D721Med (cell line): ENCODE measurements around the gene TYMP.

Source experiments
- DNase-seq: peaks from one replicate; pipeline ENCODE4 v3.0.0; 2011; ENCODE audit warnings: low spot score; ENCODE audit not compliant: insufficient read length
- FAIRE-seq: peaks from 2 replicates; lab custom pipeline; 2011; peaks lifted over from hg19 to GRCh38; lab: Jason Lieb, UNC
- TF ChIP-seq, protein P1 (sequence below): IDR thresholded peaks from 2 replicates; pipeline ENCODE4 v1.5.1; 2012; ENCODE audit warnings: mild to moderate bottlenecking, control low read depth; ENCODE audit not compliant: insufficient read depth; ENCODE audit errors: missing control alignments

The TYMP gene

DNA sequence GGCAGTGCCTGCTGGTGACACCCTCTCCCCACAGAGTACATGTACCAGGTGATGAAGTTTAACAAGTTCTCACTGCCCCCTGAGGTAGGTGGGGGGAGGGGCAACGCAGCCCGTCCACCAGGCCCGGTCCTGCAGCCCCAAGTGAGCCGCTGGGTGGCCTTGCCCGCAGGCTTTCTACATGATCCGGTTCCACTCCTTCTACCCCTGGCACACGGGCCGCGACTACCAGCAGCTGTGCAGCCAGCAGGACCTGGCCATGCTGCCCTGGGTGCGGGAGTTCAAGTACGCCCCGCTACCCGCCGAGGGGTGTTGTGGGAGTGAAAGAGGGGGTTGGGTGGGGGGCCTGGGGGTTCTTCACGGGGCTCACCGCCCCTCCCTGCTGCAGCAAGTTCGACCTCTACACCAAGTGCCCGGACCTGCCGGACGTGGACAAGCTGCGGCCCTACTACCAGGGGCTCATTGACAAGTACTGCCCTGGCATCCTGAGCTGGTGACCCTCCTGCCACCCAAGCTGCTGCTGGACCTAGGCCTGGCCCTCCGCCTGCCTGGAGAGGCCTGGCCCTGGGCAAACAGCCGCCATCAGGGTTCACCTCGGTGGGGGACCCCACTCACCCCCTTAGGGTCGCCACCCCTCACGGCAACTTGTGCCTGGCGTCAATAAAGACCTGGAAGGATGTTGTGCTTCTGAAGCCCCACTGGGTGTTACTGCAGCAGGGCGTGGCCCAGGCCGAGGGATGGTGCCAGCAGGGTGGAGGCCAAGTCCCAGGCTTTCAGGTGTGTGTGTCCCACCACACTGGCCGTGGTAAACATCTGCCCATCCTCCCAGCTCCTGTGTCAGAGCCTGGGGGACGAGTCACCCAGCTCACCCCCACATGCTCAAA lies 40.2 kb downstream of the TYMP start:
- FAIRE-seq (no peak), DNase-seq (no peak)

DNA sequence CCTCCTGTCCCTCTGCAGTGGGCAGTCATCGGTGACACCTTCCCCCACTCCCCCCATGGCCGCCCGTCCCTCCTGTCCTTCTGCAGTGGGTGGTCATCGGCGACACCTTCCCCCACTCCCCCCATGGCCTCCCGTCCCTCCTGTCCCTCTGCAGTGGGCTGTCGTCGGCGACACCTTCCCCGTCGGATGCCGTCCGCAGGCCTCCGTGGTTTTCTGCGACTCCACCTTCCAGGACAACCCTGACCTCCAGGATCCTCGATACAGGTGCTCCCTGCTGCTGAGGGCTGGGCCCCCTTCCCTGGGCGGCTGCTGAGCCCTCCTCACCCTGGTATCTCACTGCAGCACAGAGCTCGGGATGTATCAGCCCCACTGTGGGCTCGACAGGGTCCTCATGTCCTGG lies 40.9 kb downstream of the TYMP start:
- DNase-seq (no peak), FAIRE-seq (no peak)
- TF ChIP-seq, protein P1, sequence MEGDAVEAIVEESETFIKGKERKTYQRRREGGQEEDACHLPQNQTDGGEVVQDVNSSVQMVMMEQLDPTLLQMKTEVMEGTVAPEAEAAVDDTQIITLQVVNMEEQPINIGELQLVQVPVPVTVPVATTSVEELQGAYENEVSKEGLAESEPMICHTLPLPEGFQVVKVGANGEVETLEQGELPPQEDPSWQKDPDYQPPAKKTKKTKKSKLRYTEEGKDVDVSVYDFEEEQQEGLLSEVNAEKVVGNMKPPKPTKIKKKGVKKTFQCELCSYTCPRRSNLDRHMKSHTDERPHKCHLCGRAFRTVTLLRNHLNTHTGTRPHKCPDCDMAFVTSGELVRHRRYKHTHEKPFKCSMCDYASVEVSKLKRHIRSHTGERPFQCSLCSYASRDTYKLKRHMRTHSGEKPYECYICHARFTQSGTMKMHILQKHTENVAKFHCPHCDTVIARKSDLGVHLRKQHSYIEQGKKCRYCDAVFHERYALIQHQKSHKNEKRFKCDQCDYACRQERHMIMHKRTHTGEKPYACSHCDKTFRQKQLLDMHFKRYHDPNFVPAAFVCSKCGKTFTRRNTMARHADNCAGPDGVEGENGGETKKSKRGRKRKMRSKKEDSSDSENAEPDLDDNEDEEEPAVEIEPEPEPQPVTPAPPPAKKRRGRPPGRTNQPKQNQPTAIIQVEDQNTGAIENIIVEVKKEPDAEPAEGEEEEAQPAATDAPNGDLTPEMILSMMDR, result no peak

More for the DNA sequence above, 40.2 kb downstream of the TYMP start:
- TF ChIP-seq, protein P1, result no peak

GRCh38 chr22:50488006-50488677 lies 41.7 kb downstream of the TYMP start:
- FAIRE-seq (no peak), DNase-seq (no peak)
- TF ChIP-seq, protein P1, result no peak

DNA sequence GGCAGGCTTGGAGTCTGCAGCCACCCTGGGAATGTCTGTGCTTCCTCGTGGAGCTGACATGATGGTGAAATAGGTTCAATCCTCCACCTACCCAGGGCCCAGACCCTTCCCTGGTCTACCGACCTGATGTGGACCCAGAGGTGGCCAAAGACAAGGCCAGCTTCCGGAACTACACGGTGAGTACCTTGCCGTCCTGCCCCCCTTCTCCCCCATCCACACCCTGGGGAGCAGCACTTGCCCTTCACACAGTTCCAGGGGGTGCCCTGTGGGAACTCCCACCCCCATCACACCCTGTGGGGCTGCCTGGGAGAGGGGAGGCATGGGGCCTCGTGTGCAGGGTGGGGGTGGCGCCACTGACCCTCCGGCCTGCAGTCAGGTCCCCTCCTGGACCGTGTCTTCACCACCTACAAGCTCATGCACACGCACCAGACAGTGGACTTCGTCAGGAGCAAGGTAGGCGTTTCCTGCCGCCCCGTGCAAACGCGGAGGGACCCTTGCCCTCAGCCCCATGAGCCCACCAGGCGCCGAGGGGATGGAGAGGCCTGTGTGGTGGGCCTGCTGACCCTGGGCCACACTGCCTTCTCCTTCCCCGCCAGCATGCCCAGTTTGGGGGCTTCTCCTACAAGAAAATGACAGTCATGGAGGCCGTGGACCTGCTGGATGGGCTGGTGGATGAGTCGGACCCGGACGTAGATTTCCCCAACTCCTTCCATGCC lies 42.4 kb downstream of the TYMP start:
- DNase-seq (no peak), FAIRE-seq (no peak)
- TF ChIP-seq, protein P1, result no peak

DNA sequence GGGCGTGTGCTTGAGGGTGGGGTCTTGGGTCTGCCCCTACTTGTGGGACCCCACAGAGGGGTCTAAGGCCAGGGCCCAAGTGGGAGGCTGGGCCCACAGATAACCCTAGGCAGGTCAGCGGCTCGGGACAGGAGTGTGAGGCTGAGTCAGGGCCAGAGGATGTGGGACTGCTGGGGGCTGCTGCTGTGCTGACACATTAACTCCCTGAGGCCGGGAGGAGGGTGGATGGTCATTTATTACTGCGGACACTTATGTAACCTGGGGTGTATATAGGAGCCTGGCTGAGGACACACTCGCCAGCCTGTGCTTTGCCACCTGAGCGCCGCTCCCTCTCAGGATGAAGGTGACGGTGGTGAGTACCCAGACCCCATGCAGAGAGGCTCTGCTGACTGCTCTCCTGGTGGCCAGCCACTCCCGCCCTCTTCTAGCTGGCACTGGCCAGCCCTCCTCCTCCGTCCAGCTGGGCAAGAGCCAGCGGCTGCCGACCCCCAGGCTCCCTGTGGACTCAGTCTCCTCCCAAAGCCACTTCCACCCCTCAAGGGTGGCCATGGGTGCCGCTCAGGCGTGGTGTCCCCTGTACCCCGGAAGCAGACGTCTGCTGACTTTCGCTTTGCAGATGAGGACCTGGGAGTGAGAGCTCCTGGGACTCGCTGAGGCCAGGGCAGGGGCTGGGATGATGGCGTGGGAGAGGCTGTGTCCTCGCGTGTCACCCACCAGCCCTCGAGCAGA lies 43.1 kb downstream of the TYMP start, which contains the start of gene MIOX:
TSS of gene MIOX (plus strand) at position 299 of the 729 bp plus-strand sequence. CDS start at position 338, 39 bp downstream.
- TF ChIP-seq, protein P1, result no peak
- DNase-seq, result no peak
- FAIRE-seq, result no peak

- TF ChIP-seq, protein P1, result no peak
- FAIRE-seq, result no peak
Observed at GRCh38 chr22:50485221-50486131, 44.3 kb downstream of the TYMP start.

More at GRCh38 chr22:50485221-50486131, 44.3 kb downstream of the TYMP start:
- no peak for DNase-seq
